PC-9 (cell line): ENCODE data around the gene CASS4. TPM values are rescaled to one million over a fixed set of nuclear protein-coding genes. Genes with fewer than 3 reads are reported as not detected.

Source experiments
- BruUV-seq: library from RNA; stranded (reverse); fragments of 400-500 nt; replicated peaks from 2 replicates; lab custom pipeline; 2021; lab: Mats Ljungman, UMichigan
- CTCF ChIA-PET: fragments of 300-600 bp; sonication (Branson Sonifier 250); formaldehyde crosslinking; loops from one replicate; lab custom pipeline; 2022; ENCODE audit warnings: antibody characterized with exemption; lab: Charles Lee
- POLR2A ChIA-PET: fragments of 300-600 bp; sonication (Branson Sonifier 250); formaldehyde crosslinking; loops from one replicate; lab custom pipeline; 2022; ENCODE audit warnings: antibody characterized with exemption; ENCODE audit not compliant: unreplicated experiment; lab: Charles Lee
- DNase-seq, 2 experiments: peaks; one replicate each; pipeline versions ENCODE4 v3.0.0 to v3.0.0-alpha.2; 2015 to 2022; ENCODE audit warnings: mixed read lengths in 1 of 2
- H2AFZ ChIP-seq: fragments of 200-600 bp; sonication (generic); 2 replicates; pipeline ENCODE4 v1.8.1; 2017; ENCODE audit warnings: antibody characterized with exemption
- H3F3A ChIP-seq: fragments of 200-600 bp; sonication (generic); 2 replicates; pipeline ENCODE4 v1.8.1; 2017; ENCODE audit warnings: antibody characterized with exemption, mild to moderate bottlenecking, low read depth; ENCODE audit not compliant: insufficient read depth
- H3K27ac ChIP-seq: fragments of 200-600 bp; sonication (generic); 2 replicates; pipeline ENCODE4 v1.6.1; 2016; ENCODE audit warnings: mixed run types
- H3K27me3 ChIP-seq: fragments of 200-600 bp; sonication (generic); 2 replicates; pipeline ENCODE4 v1.6.1; 2016; ENCODE audit warnings: low read depth, mixed run types; ENCODE audit not compliant: insufficient read depth
- H3K36me3 ChIP-seq: fragments of 200-600 bp; sonication (generic); 2 replicates; pipeline ENCODE4 v1.6.1; 2016; ENCODE audit warnings: low read depth, mixed run types
- H3K4me1 ChIP-seq: fragments of 200-600 bp; sonication (generic); replicated peaks from 2 replicates; pipeline ENCODE4 v1.6.1; 2016; ENCODE audit warnings: mixed run types; ENCODE audit not compliant: insufficient read depth
- H3K4me2 ChIP-seq: fragments of 200-600 bp; sonication (generic); 2 replicates; pipeline ENCODE4 v1.6.1; 2017; ENCODE audit warnings: mixed run types
- H3K4me3 ChIP-seq: fragments of 200-600 bp; sonication (generic); 2 replicates; pipeline ENCODE4 v1.6.1; 2016; ENCODE audit warnings: mixed run types
- H3K79me2 ChIP-seq: fragments of 200-600 bp; sonication (generic); 2 replicates; pipeline ENCODE4 v1.6.1; 2017; ENCODE audit warnings: low read depth, mixed run types
- H3K9me2 ChIP-seq: fragments of 200-600 bp; sonication (generic); 2 replicates; pipeline ENCODE4 v1.8.1; 2017; ENCODE audit warnings: mild to moderate bottlenecking; ENCODE audit not compliant: insufficient read depth
- H3K9me3 ChIP-seq: fragments of 200-600 bp; sonication (generic); 2 replicates; pipeline ENCODE4 v1.8.1; 2016; ENCODE audit warnings: low read depth; ENCODE audit not compliant: insufficient read depth
- H4K20me1 ChIP-seq: fragments of 200-600 bp; sonication (generic); 2 replicates; pipeline ENCODE4 v1.8.1; 2017; ENCODE audit not compliant: insufficient read depth
- CTCF ChIP-seq: fragments of 200-600 bp; sonication (generic); conservative IDR thresholded peaks from 2 replicates; pipeline ENCODE4 v1.6.1; 2017; ENCODE audit warnings: mixed run types, antibody characterized with exemption, mild to moderate bottlenecking, moderate library complexity
- EZH2 ChIP-seq: fragments of 200-600 bp; sonication (generic); IDR thresholded peaks from 2 replicates; pipeline ENCODE4 v1.8.0; 2017; ENCODE audit warnings: antibody characterized with exemption, low read depth
- intact Hi-C: fragments of 100-400 bp; cut with micrococcal nuclease; formaldehyde crosslinking; loops from one replicate; pipeline ENCODE4 v1.10.0; 2022; ENCODE audit not compliant: unreplicated experiment
- total RNA-seq: library from RNA; stranded (reverse); gene quantifications from 2 replicates; pipeline ENCODE4 v1.2.3, GENCODE V29; 2021

The CASS4 gene
- total RNA-seq, 1 experiment from 2014 or later: 0.15 TPM

DNA sequence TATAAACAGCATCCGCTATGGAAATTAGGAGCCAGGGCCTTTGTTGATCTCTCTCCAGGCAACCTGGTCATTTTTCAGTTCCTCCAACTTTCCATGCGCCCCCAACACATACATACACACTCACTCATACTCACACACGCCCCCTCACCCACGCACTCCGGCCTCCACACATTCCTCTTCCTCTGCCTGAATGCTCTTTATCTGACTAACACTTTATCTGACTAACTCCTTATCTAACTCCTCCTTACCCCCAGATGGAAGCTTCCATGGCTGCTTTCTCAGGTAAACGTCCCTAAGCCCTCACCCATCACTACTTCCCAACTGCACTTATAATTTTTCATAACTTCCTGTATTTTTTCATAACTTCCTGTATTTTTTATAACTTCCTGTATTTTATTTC lies 17.4 kb downstream of the CASS4 start:
- Histone ChIP-seq H3K4me2 (no peak overlapping the region), H3K9me2 (no peaks in the 10 kb centered on the region), H3K36me3 (no peaks in the 10 kb centered on the region), H3K4me1 (no peaks in the 10 kb centered on the region), H2AFZ (no peak overlapping the region), H3F3A (no peaks in the 10 kb centered on the region), H3K27me3 (no peaks in the 10 kb centered on the region), H3K4me3 (no peak overlapping the region), H3K9me3 (no peaks in the 10 kb centered on the region), H3K79me2 (no peaks in the 10 kb centered on the region), H4K20me1 (no peaks in the 10 kb centered on the region), H3K27ac (no peak overlapping the region)
- intact Hi-C loops: no loop called here
- no TSS peak for BruUV-seq
- TF ChIP-seq CTCF (no peak), EZH2 (no peak)
- ChIA-PET CTCF (no interaction called here), POLR2A (no interaction called here)
- DNase-seq: no peak

DNA sequence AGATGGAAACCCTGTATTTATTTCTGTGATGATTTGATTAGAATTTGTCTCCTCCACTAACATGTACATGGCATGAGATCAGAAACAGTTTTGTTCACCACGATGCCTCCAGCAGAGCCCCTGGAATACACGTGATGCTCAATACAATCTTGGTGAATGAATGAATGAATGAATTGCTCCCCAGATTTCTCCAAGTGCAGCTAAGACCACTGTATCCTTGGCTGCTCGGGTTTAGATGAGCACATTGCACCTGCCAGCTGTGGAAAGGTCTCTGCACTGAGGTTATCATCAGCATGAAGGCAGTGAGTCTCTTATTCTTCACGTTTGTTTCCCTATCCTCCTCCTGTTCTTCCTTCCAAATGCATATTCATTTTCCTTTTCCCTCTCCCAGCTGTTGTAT lies 17.9 kb downstream of the CASS4 start:
- no peak overlapping the region for H3K27ac ChIP-seq
- H4K20me1 ChIP-seq: no peaks in the 10 kb centered on the region
- no peak for TF ChIP-seq CTCF
- no peak for TF ChIP-seq EZH2
- H3K79me2 ChIP-seq: no peaks in the 10 kb centered on the region
- POLR2A ChIA-PET: no interaction called here
- DNase-seq: no peak
- no TSS peak for BruUV-seq
- H3K9me2 ChIP-seq: no peaks in the 10 kb centered on the region
- no peak overlapping the region for H3K4me3 ChIP-seq
- no peaks in the 10 kb centered on the region for H3K4me1 ChIP-seq
- no peaks in the 10 kb centered on the region for H3F3A ChIP-seq
- no peaks in the 10 kb centered on the region for H3K27me3 ChIP-seq
- no peaks in the 10 kb centered on the region for H3K9me3 ChIP-seq
- H3K36me3 ChIP-seq: no peaks in the 10 kb centered on the region
- intact Hi-C loops: no loop called here
- H2AFZ ChIP-seq: no peak overlapping the region
- H3K4me2 ChIP-seq: no peak overlapping the region
- CTCF ChIA-PET: no interaction called here

DNA sequence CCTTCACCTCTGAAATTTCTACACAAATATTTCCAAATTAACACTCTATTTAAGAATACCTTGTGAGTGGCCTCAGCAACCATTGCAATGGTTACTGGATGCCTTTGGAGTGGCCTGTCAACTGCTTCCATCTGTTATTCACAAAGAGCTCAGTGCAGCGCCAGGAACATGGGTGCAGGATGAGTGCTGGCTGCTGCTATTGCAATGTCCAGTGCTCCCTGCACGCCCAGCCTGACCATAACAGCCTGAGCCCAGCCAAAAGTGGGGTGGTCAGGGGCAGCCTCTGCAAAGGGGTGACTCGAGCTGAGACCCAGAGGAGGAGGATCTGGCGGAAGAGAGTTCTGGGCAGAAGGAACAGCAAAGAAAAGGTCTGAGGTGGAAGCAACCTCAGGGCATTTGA lies 18.4 kb downstream of the CASS4 start:
- no peaks in the 10 kb centered on the region for H3K27me3 ChIP-seq
- DNase-seq: no peak
- no peaks in the 10 kb centered on the region for H3F3A ChIP-seq
- intact Hi-C loops: no loop called here
- ChIA-PET CTCF (no interaction called here), POLR2A (no interaction called here)
- H4K20me1 ChIP-seq: no peaks in the 10 kb centered on the region
- no TSS peak for BruUV-seq
- no peaks in the 10 kb centered on the region for H3K9me2 ChIP-seq
- H3K9me3 ChIP-seq: no peaks in the 10 kb centered on the region
- no peaks in the 10 kb centered on the region for H3K4me1 ChIP-seq
- no peaks in the 10 kb centered on the region for H3K36me3 ChIP-seq
- TF ChIP-seq EZH2: no peak
- no peak for TF ChIP-seq CTCF
- no peak overlapping the region for H2AFZ ChIP-seq
- H3K27ac ChIP-seq: no peak overlapping the region
- H3K79me2 ChIP-seq: no peaks in the 10 kb centered on the region
- no peak overlapping the region for H3K4me2 ChIP-seq
- H3K4me3 ChIP-seq: no peak overlapping the region
